H9 (cell line): ENCODE measurements around the gene VSIG10L. TPM values are rescaled to one million over a fixed set of nuclear protein-coding genes. Genes with fewer than 3 reads are reported as not detected.

Experiments used
- DNase-seq: peaks from one replicate; pipeline ENCODE4 v3.0.0-alpha.2; 2017
- H2AFZ ChIP-seq: one replicate; pipeline ENCODE4 v1.6.1; 2013; ENCODE audit warnings: mild to moderate bottlenecking, low read length, control low read depth, moderate library complexity
- H2AK5ac ChIP-seq: 2 replicates; pipeline ENCODE4 v1.6.1; 2013; ENCODE audit warnings: low read length, control low read depth, mixed read lengths; ENCODE audit not compliant: insufficient read length
- H2BK120ac ChIP-seq: one replicate; pipeline ENCODE4 v1.6.1; 2013; ENCODE audit warnings: low read depth, mild to moderate bottlenecking, low read length, control low read depth, inconsistent platforms; ENCODE audit not compliant: poor library complexity, severe bottlenecking
- H2BK12ac ChIP-seq: 2 replicates; pipeline ENCODE4 v1.6.1; 2013; ENCODE audit warnings: low read length, control low read depth, mixed read lengths, low read depth; ENCODE audit not compliant: insufficient read length
- H2BK15ac ChIP-seq: 2 replicates; pipeline ENCODE4 v1.6.1; 2013; ENCODE audit warnings: low read depth, low read length, control low read depth
- H2BK20ac ChIP-seq: one replicate; pipeline ENCODE4 v1.6.1; 2013; ENCODE audit warnings: low read depth, mild to moderate bottlenecking, low read length, control low read depth, inconsistent platforms; ENCODE audit not compliant: poor library complexity, severe bottlenecking
- H2BK5ac ChIP-seq: 2 replicates; pipeline ENCODE4 v1.6.1; 2013; ENCODE audit warnings: low read length, control low read depth, mixed read lengths; ENCODE audit not compliant: insufficient read length
- H3K14ac ChIP-seq: 2 replicates; pipeline ENCODE4 v1.6.1; 2013; ENCODE audit warnings: low read length, control low read depth; ENCODE audit not compliant: insufficient read depth
- H3K18ac ChIP-seq: 2 replicates; pipeline ENCODE4 v1.6.1; 2013; ENCODE audit warnings: low read depth, mild to moderate bottlenecking, mixed read lengths, low read length, control low read depth; ENCODE audit not compliant: insufficient read length
- H3K23ac ChIP-seq: 2 replicates; pipeline ENCODE4 v1.6.1; 2013; ENCODE audit warnings: low read length, control low read depth, mixed read lengths, low read depth; ENCODE audit not compliant: insufficient read length
- H3K23me2 ChIP-seq: 2 replicates; pipeline ENCODE4 v1.6.1; 2013; ENCODE audit warnings: low read depth, mild to moderate bottlenecking, mixed read lengths, low read length, control low read depth; ENCODE audit not compliant: insufficient read length, poor library complexity, severe bottlenecking
- H3K27ac ChIP-seq: 2 replicates; pipeline ENCODE4 v1.5.1; 2013; ENCODE audit warnings: low read length, control low read depth, mixed read lengths, low read depth; ENCODE audit not compliant: insufficient read length
- H3K27me3 ChIP-seq: 2 replicates; pipeline ENCODE4 v1.6.1; 2013; ENCODE audit warnings: low read length, control low read depth, inconsistent platforms; ENCODE audit not compliant: insufficient read depth
- H3K4ac ChIP-seq: 2 replicates; pipeline ENCODE4 v1.6.1; 2013; ENCODE audit warnings: low read depth, mild to moderate bottlenecking, control low read depth, inconsistent platforms, low read length, moderate library complexity
- H3K4me1 ChIP-seq: 2 replicates; pipeline ENCODE4 v1.6.1; 2013; ENCODE audit warnings: low read length, control low read depth, inconsistent platforms; ENCODE audit not compliant: insufficient read depth
- H3K4me2 ChIP-seq: 2 replicates; pipeline ENCODE4 v1.6.1; 2013; ENCODE audit warnings: low read length, control low read depth, mixed read lengths; ENCODE audit not compliant: insufficient read length, insufficient read depth
- H3K56ac ChIP-seq: 2 replicates; pipeline ENCODE4 v1.6.1; 2013; ENCODE audit warnings: low read depth, mild to moderate bottlenecking, mixed read lengths, low read length, control low read depth; ENCODE audit not compliant: insufficient read length
- H3K79me1 ChIP-seq: 2 replicates; pipeline ENCODE4 v1.6.1; 2013; ENCODE audit warnings: low read depth, mild to moderate bottlenecking, moderate library complexity, low read length, control low read depth, inconsistent platforms; ENCODE audit not compliant: insufficient read depth, poor library complexity, severe bottlenecking
- H3K79me2 ChIP-seq: 2 replicates; pipeline ENCODE4 v1.6.1; 2013; ENCODE audit warnings: low read length, control low read depth, inconsistent platforms; ENCODE audit not compliant: insufficient read depth
- H3K9ac ChIP-seq: 2 replicates; pipeline ENCODE4 v1.6.1; 2013; ENCODE audit warnings: low read length, control low read depth, mixed read lengths; ENCODE audit not compliant: insufficient read length; ENCODE audit errors: extremely low read depth
- H3K9me3 ChIP-seq: one replicate; pipeline ENCODE4 v1.6.1; 2013; ENCODE audit warnings: low read depth, low read length, inconsistent platforms; ENCODE audit not compliant: control insufficient read depth
- H3T11ph ChIP-seq: one replicate; pipeline ENCODE4 v1.6.1; 2013; ENCODE audit warnings: mild to moderate bottlenecking, low read length, control low read depth, inconsistent platforms
- H4K20me1 ChIP-seq: one replicate; pipeline ENCODE4 v1.6.1; 2013; ENCODE audit not compliant: control insufficient read depth, insufficient read length, insufficient read depth
- H4K5ac ChIP-seq: 2 replicates; pipeline ENCODE4 v1.6.1; 2013; ENCODE audit warnings: low read depth, mild to moderate bottlenecking, mixed read lengths, low read length, control low read depth; ENCODE audit not compliant: insufficient read length
- H4K8ac ChIP-seq: replicated peaks from 2 replicates; pipeline ENCODE4 v1.6.1; 2013; ENCODE audit warnings: low read length, control low read depth, mixed read lengths, low read depth; ENCODE audit not compliant: insufficient read length
- H4K91ac ChIP-seq: 2 replicates; pipeline ENCODE4 v1.6.1; 2013; ENCODE audit warnings: low read depth, mild to moderate bottlenecking, moderate library complexity, mixed read lengths, low read length, control low read depth; ENCODE audit not compliant: insufficient read length
- H3K27ac Mint-ChIP-seq, 3 experiments: 2 replicates in 2 of 3; 3 replicates in 1 of 3; pipeline ENCODE4 v1.8.0; 2020 to 2021; ENCODE audit warnings: mixed read lengths in 3 of 3, mild to moderate bottlenecking in 1 of 3, moderate library complexity in 1 of 3
- H3K27me3 Mint-ChIP-seq: 2 replicates; pipeline ENCODE4 v1.8.0; 2021; ENCODE audit warnings: low read depth, mild to moderate bottlenecking, moderate library complexity, mixed read lengths
- H3K36me3 Mint-ChIP-seq, 3 experiments: 2 replicates in 2 of 3; 3 replicates in 1 of 3; pipeline ENCODE4 v1.8.0; 2020 to 2021; ENCODE audit warnings: low read depth in 3 of 3, mixed read lengths in 3 of 3; ENCODE audit not compliant: insufficient read depth in 1 of 3
- H3K4me1 Mint-ChIP-seq, 2 experiments: 2 replicates each; pipeline ENCODE4 v1.8.0; 2020; ENCODE audit warnings: mixed read lengths in 2 of 2
- H3K4me3 Mint-ChIP-seq, 2 experiments: 2 replicates in 1 of 2; 3 replicates in 1 of 2; pipeline ENCODE4 v1.8.0; 2020 to 2021; ENCODE audit warnings: mild to moderate bottlenecking in 2 of 2, mixed read lengths in 2 of 2, moderate library complexity in 1 of 2
- H3K9me3 Mint-ChIP-seq, 2 experiments: 2 replicates in 1 of 2; 3 replicates in 1 of 2; pipeline ENCODE4 v1.8.0; 2020; ENCODE audit warnings: mild to moderate bottlenecking in 2 of 2, mixed read lengths in 2 of 2, moderate library complexity in 1 of 2
- CTCF ChIP-seq: fragments of 200-600 bp; sonication (generic); conservative IDR thresholded peaks from 3 replicates; pipeline ENCODE4 v1.8.0; 2021; ENCODE audit warnings: antibody characterized with exemption, mild to moderate bottlenecking
- WGBS: extraction: QIAGEN DNeasy Blood & Tissue Kit; methylation state at CpG from one replicate; pipeline ENCODE4 v1.1.7; 2013; ENCODE audit warnings: missing lambda C conversion rate, low lambda C conversion rate, mixed read lengths; ENCODE audit not compliant: insufficient read length; ENCODE audit errors: extremely low coverage; 5-methylcytosine and 5-hydroxymethylcytosine counted together
- total RNA-seq: library from RNA; stranded (reverse); gene quantifications from 2 replicates; pipeline ENCODE4 v1.2.1, GENCODE V29; 2021

VSIG10L gene
- total RNA-seq, 1 experiment from 2014 or later, result 5.6 TPM

- H2AFZ ChIP-seq, result no peak overlapping the region
- H3K14ac ChIP-seq, result 0 out of 2 replicates have a peak overlapping the region, but pooled peaks have one; percentile 79
- H3K27ac Mint-ChIP-seq, result peak overlapping the region; percentile 41 to 95 (median 81); a peak in 2 of 7 replicates
- peaks cover 5% of the 10 kb centered on the region for H3K9me3 ChIP-seq
- H4K5ac ChIP-seq, result no peak overlapping the region
- H3K79me1 ChIP-seq, result no peaks in the 10 kb centered on the region
- peaks cover 5% of the 10 kb centered on the region for H3K27me3 Mint-ChIP-seq
- no peak overlapping the region for H2BK12ac ChIP-seq
- H3K56ac ChIP-seq, result no peak overlapping the region
- no CpG with 5 or more reads among the region's 75 CpGs for WGBS
- DNase-seq, result peak; percentile 89
- H2BK5ac ChIP-seq, result no peak overlapping the region
- H2BK20ac ChIP-seq, result no peak overlapping the region
- H3K27ac ChIP-seq, result no peak overlapping the region
- H3K36me3 Mint-ChIP-seq, result peaks cover 30 to 46% (median 35%) of the 10 kb centered on the region in 3 experiments
- H2BK120ac ChIP-seq, result no peak overlapping the region
- H4K20me1 ChIP-seq, result no peaks in the 10 kb centered on the region
- TF ChIP-seq CTCF, result peak; percentile 52
- 0 out of 5 replicates have a peak, but pooled peaks cover 0 to 4% of the 10 kb centered on the region in 2 experiments for H3K9me3 Mint-ChIP-seq
- peak overlapping the region; percentile 58 for H3K4me2 ChIP-seq
- H3K23me2 ChIP-seq, result peaks cover 8% of the 10 kb centered on the region
- no peaks in the 10 kb centered on the region for H3K4me1 ChIP-seq
- peak overlapping the region; percentile 66 for H3K18ac ChIP-seq
- no peak overlapping the region for H3T11ph ChIP-seq
- H3K4ac ChIP-seq, result no peak overlapping the region
- no peak overlapping the region for H4K8ac ChIP-seq
- no peak overlapping the region for H3K9ac ChIP-seq
- H2BK15ac ChIP-seq, result no peak overlapping the region
- H3K4me3 Mint-ChIP-seq, result peak overlapping the region; percentile 55 to 71; a peak in 4 of 5 replicates
- H3K79me2 ChIP-seq, result no peaks in the 10 kb centered on the region
- no peak overlapping the region for H3K23ac ChIP-seq
- no peak overlapping the region for H4K91ac ChIP-seq
- no peak overlapping the region for H2AK5ac ChIP-seq
- H3K4me1 Mint-ChIP-seq, result peaks cover 4 to 13% of the 10 kb centered on the region in 2 experiments
- no peaks in the 10 kb centered on the region for H3K27me3 ChIP-seq
Observed at GRCh38 chr19:51327066-51328001, 14.6 kb downstream of the VSIG10L start.
